ENCODE results near the gene TEX28. TPM values are rescaled to one million over a fixed set of nuclear protein-coding genes. Genes with fewer than 3 reads are reported as not detected.
A peak's percentile ranks its signal among the peaks of the same experiment; 100 is the strongest.
"Not testable (repeated sequence)": the region's sequence is repeated elsewhere in the genome, so short reads cannot be mapped to it uniquely, and the experiment has no call there.

The TEX28 gene
- not detected for polyA plus RNA-seq (2012; ENCODE audit: insufficient read depth, insufficient read length)

GRCh38 chrX:154294791-154295574 is at the start of gene TEX28:
Gene TEX28 (minus strand): TSS chrX:154295124. CDS start chrX:154292117, 3,007 bp downstream.
- DNase-seq (ENCODE audit: low read depth, low spot score), result no peak

GRCh38 chrX:154343620-154344019 is 48.7 kb upstream of the TEX28 start:
- DNase-seq (ENCODE audit: low read depth, low spot score); H3K4me3 ChIP-seq (ENCODE audit: low read length): not testable (repeated sequence)

More at GRCh38 chrX:154294791-154295574, at the start of gene TEX28:
- H3K4me3 ChIP-seq (ENCODE audit: low read length), result no peak within 1 kb of the TSS

GRCh38 chrX:154343063-154343462 is 48.1 kb upstream of the TEX28 start:
- DNase-seq (ENCODE audit: low read depth, low spot score); H3K4me3 ChIP-seq (ENCODE audit: low read length): not testable (repeated sequence)

GRCh38 chrX:154341399-154342298 is 46.7 kb upstream of the TEX28 start:
- not testable (repeated sequence) for DNase-seq (ENCODE audit: low read depth, low spot score); H3K4me3 ChIP-seq (ENCODE audit: low read length)

GRCh38 chrX:154334496-154334895 is 39.6 kb upstream of the TEX28 start:
- no peak overlapping the region for H3K4me3 ChIP-seq (ENCODE audit: low read length)
- DNase-seq (ENCODE audit: low read depth, low spot score), result no peak

GRCh38 chrX:154333837-154334271 is 38.9 kb upstream of the TEX28 start:
- H3K4me3 ChIP-seq (ENCODE audit: low read length), result no peak overlapping the region
- DNase-seq (ENCODE audit: low read depth, low spot score), result no peak

GRCh38 chrX:154333116-154333515 is 38.2 kb upstream of the TEX28 start:
- DNase-seq (ENCODE audit: low read depth, low spot score), result no peak
- no peak overlapping the region for H3K4me3 ChIP-seq (ENCODE audit: low read length)

- no peak for DNase-seq (ENCODE audit: low read depth, low spot score)
- H3K4me3 ChIP-seq (ENCODE audit: low read length), result no peak overlapping the region
Observed at GRCh38 chrX:154332561-154332960, 37.6 kb upstream of the TEX28 start.

- no peak for DNase-seq (ENCODE audit: low read depth, low spot score)
- no peak overlapping the region for H3K4me3 ChIP-seq (ENCODE audit: low read length)
Observed at GRCh38 chrX:154329294-154329693, 34.4 kb upstream of the TEX28 start.

- no peak overlapping the region for H3K4me3 ChIP-seq (ENCODE audit: low read length)
- no peak for DNase-seq (ENCODE audit: low read depth, low spot score)
Observed at GRCh38 chrX:154328646-154329045, 33.7 kb upstream of the TEX28 start.

- H3K4me3 ChIP-seq (ENCODE audit: low read length), result peak overlapping the region; percentile 27
- DNase-seq (ENCODE audit: low read depth, low spot score), result peak; percentile 83
Observed at GRCh38 chrX:154327038-154327820, 32.3 kb upstream of the TEX28 start.

GRCh38 chrX:154325541-154325940 is 30.6 kb upstream of the TEX28 start:
- DNase-seq (ENCODE audit: low read depth, low spot score), result no peak
- H3K4me3 ChIP-seq (ENCODE audit: low read length), result no peak overlapping the region

- H3K4me3 ChIP-seq (ENCODE audit: low read length), result no peak overlapping the region
- DNase-seq (ENCODE audit: low read depth, low spot score), result no peak
Observed at GRCh38 chrX:154323537-154323936, 28.6 kb upstream of the TEX28 start.

GRCh38 chrX:154322890-154323289 is 28.0 kb upstream of the TEX28 start:
- H3K4me3 ChIP-seq (ENCODE audit: low read length), result no peak overlapping the region
- no peak for DNase-seq (ENCODE audit: low read depth, low spot score)

- no peak for DNase-seq (ENCODE audit: low read depth, low spot score)
- H3K4me3 ChIP-seq (ENCODE audit: low read length), result no peak overlapping the region
Observed at GRCh38 chrX:154321594-154321993, 26.7 kb upstream of the TEX28 start.

GRCh38 chrX:154321152-154321551 is 26.2 kb upstream of the TEX28 start:
- DNase-seq (ENCODE audit: low read depth, low spot score), result no peak
- H3K4me3 ChIP-seq (ENCODE audit: low read length), result no peak overlapping the region

GRCh38 chrX:154320406-154320805 is 25.5 kb upstream of the TEX28 start:
- DNase-seq (ENCODE audit: low read depth, low spot score), result no peak
- no peak overlapping the region for H3K4me3 ChIP-seq (ENCODE audit: low read length)

GRCh38 chrX:154317391-154317995 is 22.6 kb upstream of the TEX28 start:
- H3K4me3 ChIP-seq (ENCODE audit: low read length), result no peak overlapping the region
- DNase-seq (ENCODE audit: low read depth, low spot score), result no peak

- H3K4me3 ChIP-seq (ENCODE audit: low read length), result no peak overlapping the region
- DNase-seq (ENCODE audit: low read depth, low spot score), result no peak
Observed at GRCh38 chrX:154315416-154315815, 20.5 kb upstream of the TEX28 start.
